Adipose tissue (tissue), 3 donors: ENCODE results near the gene CYP2R1. TPM values are rescaled to one million over a fixed set of nuclear protein-coding genes. Genes with fewer than 3 reads are reported as not detected.
"Not testable (repeated sequence)": the region's sequence is repeated elsewhere in the genome, so short reads cannot be mapped to it uniquely, and the experiment has no call there.

Experiments
- H3K27ac ChIP-seq: one replicate; pipeline ENCODE4 v1.5.1; 2013; ENCODE audit warnings: low read depth, low read length
- WGBS, 3 donors: extraction: QIAGEN DNeasy Blood & Tissue Kit; methylation state at CpG; one replicate each; pipeline ENCODE4 v1.1.7; 2013; 5-methylcytosine and 5-hydroxymethylcytosine counted together
- polyA plus RNA-seq, 3 donors: library from polyadenylated mRNA; stranded (reverse); fragments of 200-250 nt; gene quantifications; one replicate each; pipeline ENCODE4 v1.2.3, GENCODE V29; 2013
- donor health status: healthy with polysubstance abuse.
- donor health status: Bipolar disorder and iron deficiency.
- donor health status: healthy.

Gene CYP2R1
- polyA plus RNA-seq, 3 donors: 4.5 to 6.3 (median 4.6) TPM

- H3K27ac ChIP-seq: no peak overlapping the region
- WGBS, 3 donors: 77 to 83% (median 81%) methylated on average over 3 of the region's 3 CpGs
Observed at GRCh38 chr11:14898355-14898754, 6.3 kb upstream of the CYP2R1 start.

DNA sequence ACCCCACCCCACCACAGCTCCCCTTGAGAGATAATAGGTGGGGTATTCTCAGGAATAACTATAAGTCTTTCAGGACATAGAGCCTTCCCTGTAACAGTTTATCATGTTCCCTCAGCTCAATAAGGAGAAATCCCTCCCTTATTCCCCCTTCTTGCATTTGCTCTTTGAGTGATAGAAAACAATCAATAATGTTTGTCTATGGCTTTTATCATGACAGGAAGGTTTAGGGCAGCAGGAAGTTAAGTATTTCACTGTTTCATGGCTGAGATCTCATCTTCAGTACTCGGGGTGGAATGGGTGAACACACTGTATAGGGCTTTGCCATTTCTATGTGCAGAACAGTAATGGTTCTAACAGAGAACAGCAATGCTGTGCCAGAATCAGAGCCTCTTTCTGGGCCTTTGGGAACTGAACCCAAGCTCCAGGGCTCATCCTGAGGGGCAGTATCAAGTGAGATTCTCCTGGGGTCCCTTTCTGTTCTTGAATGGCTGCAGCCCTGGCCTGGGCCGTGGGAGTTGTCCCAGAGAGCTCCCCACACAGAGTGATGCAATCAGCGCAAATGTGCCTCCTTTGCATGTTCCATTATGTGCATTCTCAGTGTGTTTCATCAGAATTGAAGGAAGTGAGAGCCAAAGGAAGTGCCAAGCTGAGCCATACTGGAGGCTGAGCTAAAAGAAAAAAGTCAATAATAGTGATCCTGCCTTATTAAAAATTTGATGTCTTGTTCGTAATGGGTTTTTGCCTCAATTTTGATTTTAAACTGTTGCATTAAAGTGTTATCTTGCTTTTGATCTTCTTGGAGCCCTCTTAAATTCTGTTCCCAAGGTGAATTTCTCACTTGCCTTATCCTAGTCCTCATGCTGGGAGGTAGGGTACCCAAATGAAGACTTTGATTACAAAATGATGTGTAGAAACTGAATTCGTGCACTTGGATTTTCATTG, 2.9 kb upstream of the CYP2R1 start:
- WGBS, 3 donors: 41 to 75% (median 46%) methylated on average over 5 of the region's 5 CpGs
- no peak overlapping the region for H3K27ac ChIP-seq

DNA sequence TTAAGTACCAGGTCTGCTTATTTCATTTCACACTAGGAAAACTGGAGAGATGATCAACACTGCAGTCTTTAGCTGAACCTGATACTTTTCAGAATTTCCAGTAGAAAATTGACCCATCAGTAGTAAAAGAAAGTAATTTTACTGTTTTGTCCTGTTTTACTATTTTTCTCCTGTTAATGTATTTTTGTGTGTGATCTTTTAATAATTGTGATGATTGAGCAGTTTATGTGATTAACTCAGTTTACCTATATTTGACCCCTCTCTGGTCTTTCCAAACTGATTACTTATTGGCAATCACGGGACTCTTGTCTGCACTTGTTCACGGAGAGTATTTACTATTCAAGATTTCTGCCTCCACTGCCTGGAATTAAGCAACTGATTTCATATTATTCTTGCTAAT, 546 bp upstream of the CYP2R1 start:
- 68 to 86% (median 84%) methylated on average over 2 of the region's 2 CpGs for WGBS, 3 donors

DNA sequence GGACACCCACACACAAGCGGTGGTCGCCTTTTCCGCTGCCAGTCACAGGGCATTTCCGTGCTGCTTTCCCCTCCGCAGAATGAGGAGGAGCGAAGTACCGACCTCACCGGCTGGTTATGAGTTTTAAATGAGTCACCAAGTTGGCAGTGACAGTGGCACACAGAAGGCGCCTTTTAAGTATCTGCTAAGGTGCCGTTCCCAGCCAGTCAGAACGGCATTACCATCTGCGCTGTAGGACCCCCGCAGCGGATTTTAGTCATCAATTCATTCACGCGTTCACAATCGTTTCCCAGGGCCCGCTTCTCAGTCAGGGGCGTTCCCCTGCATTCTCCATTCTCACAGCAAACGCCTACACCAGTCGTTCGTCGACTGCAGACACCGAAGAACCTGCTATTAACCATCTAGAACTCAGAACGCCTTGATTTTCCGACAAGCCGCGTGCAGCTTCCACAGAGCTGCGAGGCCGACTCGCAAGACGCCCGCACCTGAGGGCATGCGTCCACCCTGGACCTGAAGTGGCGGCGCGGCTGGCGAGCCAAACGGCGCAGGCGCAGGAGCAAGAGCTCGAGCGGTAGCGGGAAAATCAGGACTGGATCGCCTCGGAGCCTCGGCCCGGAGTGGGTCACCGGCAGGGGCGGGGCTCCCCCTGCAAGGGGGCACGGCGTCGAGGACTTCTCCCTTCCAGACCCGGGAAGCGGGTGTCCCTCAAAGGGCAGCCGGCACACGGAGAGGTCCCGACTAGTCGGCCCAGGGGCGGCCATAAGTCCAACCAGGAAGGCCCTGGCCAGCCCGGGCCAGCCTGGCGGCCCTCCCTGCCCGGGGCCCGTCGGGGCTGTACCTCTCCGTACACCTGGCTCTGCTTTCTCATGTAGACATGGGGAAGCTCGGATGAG, 642 bp downstream of the CYP2R1 start:
- peak overlapping the region; percentile 34 for H3K27ac ChIP-seq
- WGBS, 3 donors: 0% methylated on average over 67 of the region's 67 CpGs

More for the DNA sequence above, 546 bp upstream of the CYP2R1 start:
- H3K27ac ChIP-seq: no peak overlapping the region

DNA sequence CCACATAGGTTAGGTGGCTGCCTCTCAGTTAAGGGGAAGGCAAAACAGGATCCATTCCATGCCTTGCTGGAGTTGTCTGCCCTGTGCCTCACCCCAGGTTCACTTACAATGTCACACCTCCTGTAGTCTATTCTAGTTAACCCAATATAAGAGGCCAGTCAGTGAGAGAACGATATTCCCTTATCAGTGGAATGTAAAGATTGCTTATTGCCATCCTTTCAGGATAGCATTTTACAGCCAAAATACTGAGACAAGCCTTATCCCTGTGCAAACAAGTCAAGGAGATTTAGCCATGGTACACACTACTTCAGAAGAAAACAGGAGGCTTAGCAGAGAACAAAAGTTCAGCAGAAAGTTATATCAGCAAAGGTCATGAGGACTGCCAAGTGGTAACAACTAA, 5.5 kb downstream of the CYP2R1 start:
- no peak overlapping the region for H3K27ac ChIP-seq
- WGBS, 3 donors: 11 to 69% (median 68%) methylated on average over 1 of the region's 1 CpG

GRCh38 chr11:14884667-14885273, 7.3 kb downstream of the CYP2R1 start:
- WGBS, 3 donors: 86 to 94% (median 93%) methylated on average over 1 of the region's 1 CpG
- H3K27ac ChIP-seq: no peak overlapping the region

DNA sequence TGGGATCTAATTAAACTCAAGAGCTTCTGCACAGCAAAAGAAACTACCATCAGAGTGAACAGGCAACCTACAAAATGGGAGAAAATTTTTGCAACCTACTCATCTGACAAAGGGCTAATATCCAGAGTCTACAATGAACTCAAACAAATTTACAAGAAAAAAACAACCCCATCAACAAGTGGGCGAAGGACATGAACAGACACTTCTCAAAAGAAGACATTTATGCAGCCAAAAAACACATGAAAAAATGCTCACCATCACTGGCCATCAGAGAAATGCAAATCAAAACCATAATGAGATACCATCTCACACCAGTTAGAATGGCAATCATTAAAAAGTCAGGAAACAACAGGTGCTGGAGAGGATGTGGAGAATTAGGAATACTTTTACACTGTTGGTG, 8.3 kb downstream of the CYP2R1 start:
- 94 to 100% (median 100%) methylated on average over 1 of the region's 1 CpG for WGBS, 3 donors

DNA sequence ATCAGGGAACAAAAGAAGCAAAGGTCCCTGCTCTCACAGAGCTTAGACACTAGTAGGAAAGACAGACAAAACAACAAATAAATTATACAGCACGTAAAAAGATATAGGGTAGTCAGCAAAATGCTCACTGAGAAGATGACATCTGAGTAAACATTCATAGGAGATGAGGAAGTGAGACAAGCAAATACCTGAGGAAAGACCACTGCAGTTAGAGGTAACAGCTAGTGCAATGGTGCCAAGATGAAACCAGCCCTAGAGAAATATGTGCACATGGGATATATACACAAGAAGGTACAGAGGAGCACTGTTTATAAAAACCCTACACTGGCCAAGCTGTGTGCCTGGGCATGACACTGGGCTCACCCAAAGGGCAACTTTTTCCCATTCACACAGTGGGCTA, 9.8 kb downstream of the CYP2R1 start:
- WGBS, 3 donors: 77 to 90% (median 89%) methylated on average over 1 of the region's 1 CpG
- H3K27ac ChIP-seq: no peak overlapping the region

More for the DNA sequence above, 8.3 kb downstream of the CYP2R1 start:
- not testable (repeated sequence) for H3K27ac ChIP-seq

DNA sequence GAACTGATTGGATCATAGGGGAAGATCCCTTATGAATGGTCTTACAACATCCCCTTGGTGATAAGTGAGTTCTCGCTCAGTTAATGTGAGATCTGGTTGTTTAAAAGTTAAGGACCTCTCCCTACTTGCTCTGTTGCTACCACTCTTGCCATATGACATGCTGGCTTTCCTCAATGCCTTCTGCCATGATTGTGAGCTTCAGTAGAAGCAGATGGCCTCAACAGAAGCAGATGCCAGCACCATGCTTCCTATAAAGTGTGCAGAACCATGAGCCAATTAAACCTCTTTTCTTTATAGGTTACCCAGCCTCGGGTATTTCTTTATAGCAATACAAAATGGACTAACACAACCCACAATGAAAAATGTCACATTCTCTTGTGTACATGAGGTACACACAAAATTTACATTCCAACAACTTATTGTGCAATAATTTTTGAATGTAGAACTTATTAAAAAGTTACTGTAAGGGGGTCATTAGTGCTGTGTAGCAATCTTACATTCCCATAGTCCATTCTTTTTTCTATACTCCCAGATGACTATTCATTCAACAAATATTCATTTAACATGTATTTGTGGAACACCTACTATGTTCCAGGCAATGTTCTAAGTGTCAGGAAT, 10.3 kb downstream of the CYP2R1 start:
- 93 to 97% (median 93%) methylated on average over 2 of the region's 2 CpGs for WGBS, 3 donors
- H3K27ac ChIP-seq: no peak overlapping the region

- no peak overlapping the region for H3K27ac ChIP-seq
- 95 to 97% (median 96%) methylated on average over 5 of the region's 5 CpGs for WGBS, 3 donors
Observed at GRCh38 chr11:14875163-14875562, 16.9 kb downstream of the CYP2R1 start.

DNA sequence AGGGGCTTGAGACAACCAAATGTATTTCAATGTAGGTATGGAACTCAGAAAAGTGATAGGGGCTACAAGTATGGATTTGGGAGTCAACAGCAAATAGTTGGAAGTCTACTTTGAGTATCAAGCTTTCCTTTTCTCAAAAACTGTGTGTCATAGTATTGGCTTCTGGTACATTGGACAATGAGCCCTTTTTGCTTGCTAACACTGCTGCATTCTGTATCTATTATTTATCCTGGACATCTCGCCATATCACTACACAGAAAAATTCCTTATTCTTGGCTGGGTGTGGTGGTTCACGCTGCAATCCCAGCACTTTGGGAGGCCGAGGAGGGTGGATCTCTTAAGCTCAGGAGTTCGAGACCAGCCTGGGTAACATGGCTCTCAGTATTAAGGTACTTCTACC, 18.4 kb downstream of the CYP2R1 start:
- WGBS, 3 donors: 92 to 95% (median 92%) methylated on average over 4 of the region's 4 CpGs
- H3K27ac ChIP-seq: no peak overlapping the region

DNA sequence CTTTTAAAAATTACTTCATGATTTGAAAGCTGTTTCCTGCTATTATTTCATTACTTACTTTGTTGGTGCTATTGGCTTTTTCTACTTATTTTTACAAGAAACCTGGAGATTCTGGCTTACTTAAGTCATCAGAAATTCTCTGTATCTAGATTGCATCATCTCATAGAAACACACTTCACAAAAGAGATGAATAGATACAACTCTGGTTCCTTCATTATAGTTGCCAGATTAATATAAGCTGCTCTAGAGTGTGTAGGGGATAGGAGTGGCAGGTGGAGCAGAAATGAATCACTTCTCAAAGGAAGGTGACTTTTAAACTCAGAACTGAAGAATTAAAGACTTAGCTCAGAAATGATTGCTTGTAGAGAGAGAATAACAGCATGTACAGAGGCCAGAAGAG, 20.0 kb downstream of the CYP2R1 start:
- no peak overlapping the region for H3K27ac ChIP-seq

DNA sequence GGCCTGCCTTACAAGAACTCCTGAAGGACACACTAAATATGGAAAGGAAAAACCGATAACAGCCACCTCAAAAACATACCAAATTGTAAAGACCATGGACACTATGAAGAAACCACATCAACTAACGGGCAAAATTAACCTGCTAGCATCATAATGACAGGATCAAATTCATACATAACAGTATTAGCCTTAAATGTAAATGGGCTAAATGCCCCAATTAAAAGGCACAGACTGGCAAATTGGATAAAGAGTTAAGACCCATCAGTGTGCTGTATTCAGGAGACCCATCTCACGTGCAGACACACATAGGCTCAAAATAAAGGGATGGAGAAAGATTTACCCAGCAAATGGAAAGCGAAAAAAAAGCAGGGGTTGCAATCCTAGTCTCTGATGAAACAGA, 28.3 kb downstream of the CYP2R1 start:
- WGBS, 3 donors: 95 to 97% (median 96%) methylated on average over 4 of the region's 4 CpGs
- H3K27ac ChIP-seq: not testable (repeated sequence)

GRCh38 chr11:14861680-14862079, 30.4 kb downstream of the CYP2R1 start:
- WGBS, 3 donors: 79 to 93% (median 92%) methylated on average over 1 of the region's 1 CpG
- H3K27ac ChIP-seq: no peak overlapping the region

DNA sequence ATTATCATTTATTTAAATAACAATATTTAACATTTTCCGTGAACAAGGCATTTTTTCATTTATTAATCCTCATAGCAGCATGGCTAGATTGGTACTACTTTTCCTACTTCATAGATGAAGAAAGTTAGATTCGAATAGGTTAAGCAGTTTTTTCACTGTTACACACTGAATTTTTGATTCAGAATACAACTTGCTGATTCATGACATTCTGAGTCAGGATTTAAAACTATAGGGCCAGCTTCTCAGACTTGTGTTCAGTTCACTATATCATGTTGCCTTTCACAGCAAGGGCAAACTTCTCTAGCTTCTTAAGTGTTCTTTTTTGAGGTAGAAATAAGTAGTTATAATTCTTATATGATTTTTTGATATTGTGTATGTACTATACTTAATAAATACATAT, 31.5 kb downstream of the CYP2R1 start:
- WGBS, 3 donors: 89 to 91% (median 90%) methylated on average over 2 of the region's 2 CpGs
- no peak overlapping the region for H3K27ac ChIP-seq

- WGBS, 3 donors: 85 to 91% (median 87%) methylated on average over 1 of the region's 1 CpG
- H3K27ac ChIP-seq: no peak overlapping the region
Observed at GRCh38 chr11:14858404-14858803, 33.6 kb downstream of the CYP2R1 start.

DNA sequence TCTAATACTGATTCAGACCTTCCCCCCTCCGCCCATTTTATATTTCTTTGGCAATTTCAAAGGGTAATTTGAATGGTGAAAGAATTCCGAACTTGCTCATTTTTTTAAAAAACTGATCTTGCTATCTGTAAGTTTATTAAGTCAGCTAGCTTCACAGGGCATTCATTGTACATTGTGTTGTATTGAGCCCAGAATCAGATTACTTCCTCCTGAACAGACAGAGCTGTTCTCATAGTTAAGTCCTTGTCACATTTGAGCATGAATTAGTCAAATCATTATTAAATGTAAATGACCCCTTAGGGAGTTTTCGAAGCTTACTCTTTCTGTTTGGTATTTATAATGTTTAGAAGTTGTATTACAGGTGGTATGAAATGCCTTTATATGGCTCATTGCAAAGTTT, 34.4 kb downstream of the CYP2R1 start:
- 74 to 88% (median 84%) methylated on average over 3 of the region's 3 CpGs for WGBS, 3 donors
- no peak overlapping the region for H3K27ac ChIP-seq

DNA sequence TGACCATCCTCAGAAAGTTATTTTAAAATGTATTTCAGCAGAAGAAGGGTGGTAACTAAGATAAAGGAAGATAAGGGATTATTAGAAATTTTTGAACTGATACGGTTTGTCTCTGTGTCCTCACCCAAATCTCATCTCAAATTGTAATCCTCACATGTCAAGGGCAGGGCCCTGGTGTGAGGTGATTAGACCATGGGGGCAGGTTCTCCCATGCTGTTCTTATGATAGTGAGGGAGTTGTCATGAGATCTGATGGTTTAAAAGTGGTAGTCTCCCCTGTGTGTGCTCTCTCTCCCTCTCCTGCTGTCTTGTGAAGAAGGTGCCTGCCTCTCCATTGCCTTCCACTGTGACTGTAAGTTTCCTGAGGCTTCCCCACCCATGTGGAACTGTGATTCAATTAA, 36.1 kb downstream of the CYP2R1 start:
- H3K27ac ChIP-seq: no peak overlapping the region
- 88 to 100% (median 97%) methylated on average over 1 of the region's 1 CpG for WGBS, 3 donors

DNA sequence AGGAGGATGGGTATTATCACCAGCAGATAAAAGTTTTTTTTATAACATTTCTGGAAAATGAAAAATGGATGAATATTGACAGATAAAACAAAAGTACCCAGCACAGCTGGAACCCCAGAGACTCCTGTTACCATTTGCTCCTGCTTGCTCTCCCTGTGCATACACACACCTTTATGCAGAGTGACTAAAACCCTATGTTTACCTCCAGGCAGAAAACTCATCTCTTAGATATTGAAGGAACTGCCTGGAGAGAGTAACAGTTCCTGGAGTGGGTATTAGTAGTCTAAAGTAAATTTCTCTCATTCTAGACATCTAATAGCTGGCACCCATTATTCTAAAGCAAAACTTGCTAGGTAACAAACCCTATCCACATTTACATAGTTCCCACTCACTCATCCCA, 38.0 kb downstream of the CYP2R1 start:
- no peak overlapping the region for H3K27ac ChIP-seq
